HEK293 (cell line): Measurements from ENCODE around the gene TCERG1.

ENCODE experiments used
- CTCF ChIP-seq: fragments of 450-650 bp; formaldehyde crosslinking; IDR thresholded peaks from 2 replicates; pipeline ENCODE4 v1.5.1; 2016; ENCODE audit warnings: missing biosample characterization, missing genetic modification characterization
- HIC1 ChIP-seq: fragments of 450-650 bp; formaldehyde crosslinking; IDR thresholded peaks from 2 replicates; pipeline ENCODE4 v1.5.1; 2016; ENCODE audit warnings: missing biosample characterization, missing genetic modification characterization
- INSM2 ChIP-seq: fragments of 450-650 bp; formaldehyde crosslinking; IDR thresholded peaks from 2 replicates; pipeline ENCODE4 v1.5.1; 2016; ENCODE audit warnings: missing biosample characterization, missing genetic modification characterization
- OVOL3 ChIP-seq: fragments of 450-650 bp; formaldehyde crosslinking; IDR thresholded peaks from 2 replicates; pipeline ENCODE4 v1.5.1; 2016; ENCODE audit warnings: missing biosample characterization, missing genetic modification characterization
- PRDM10 ChIP-seq: fragments of 450-650 bp; formaldehyde crosslinking; IDR thresholded peaks from 2 replicates; pipeline ENCODE4 v1.5.1; 2016; ENCODE audit warnings: missing biosample characterization, missing genetic modification characterization
- PRDM2 ChIP-seq: fragments of 450-650 bp; formaldehyde crosslinking; IDR thresholded peaks from 2 replicates; pipeline ENCODE4 v1.5.1; 2016; ENCODE audit warnings: missing biosample characterization, missing genetic modification characterization, borderline replicate concordance
- RBAK ChIP-seq: fragments of 450-650 bp; formaldehyde crosslinking; IDR thresholded peaks from 2 replicates; pipeline ENCODE4 v1.5.1; 2016; ENCODE audit warnings: missing biosample characterization, missing genetic modification characterization
- SETDB1 ChIP-seq: IDR thresholded peaks from one replicate; pipeline ENCODE4 v1.6.1; 2017; ENCODE audit warnings: mild to moderate bottlenecking, low read length, moderate library complexity, mixed read lengths; ENCODE audit not compliant: insufficient read length
- ZBTB21 ChIP-seq: fragments of 450-650 bp; formaldehyde crosslinking; IDR thresholded peaks from 2 replicates; pipeline ENCODE4 v1.5.1; 2017; ENCODE audit warnings: missing biosample characterization, missing genetic modification characterization
- ZBTB6 ChIP-seq: fragments of 450-650 bp; formaldehyde crosslinking; IDR thresholded peaks from 2 replicates; pipeline ENCODE4 v1.5.1; 2017; ENCODE audit warnings: missing biosample characterization, missing genetic modification characterization
- ZNF580 ChIP-seq: fragments of 450-650 bp; formaldehyde crosslinking; IDR thresholded peaks from 2 replicates; pipeline ENCODE4 v1.5.1; 2016; ENCODE audit warnings: missing biosample characterization, missing genetic modification characterization

- no peak for TF ChIP-seq OVOL3 (tag by site-specific recombination)
- no peak for TF ChIP-seq HIC1 (tag by site-specific recombination)
- TF ChIP-seq SETDB1: no peak
- TF ChIP-seq ZNF580: no peak
- TF ChIP-seq ZBTB6 (tag by site-specific recombination): no peak
- TF ChIP-seq ZBTB21: no peak
- no peak for TF ChIP-seq CTCF (tag by site-specific recombination)
- TF ChIP-seq INSM2 (tag by site-specific recombination): no peak
- no peak for TF ChIP-seq PRDM10 (tag by site-specific recombination)
- TF ChIP-seq PRDM2: no peak
- no peak for TF ChIP-seq RBAK (tag by site-specific recombination)
Observed at GRCh38 chr5:146533882-146534281, 86.7 kb downstream of the TCERG1 start.
